ENCODE data around the gene CADPS2. TPM values are rescaled to one million over a fixed set of nuclear protein-coding genes. Genes with fewer than 3 reads are reported as not detected.

Gene CADPS2
- total RNA-seq, 6 donors from 2014 or later = 33.3 to 74.7 (median 45.7) TPM

DNA sequence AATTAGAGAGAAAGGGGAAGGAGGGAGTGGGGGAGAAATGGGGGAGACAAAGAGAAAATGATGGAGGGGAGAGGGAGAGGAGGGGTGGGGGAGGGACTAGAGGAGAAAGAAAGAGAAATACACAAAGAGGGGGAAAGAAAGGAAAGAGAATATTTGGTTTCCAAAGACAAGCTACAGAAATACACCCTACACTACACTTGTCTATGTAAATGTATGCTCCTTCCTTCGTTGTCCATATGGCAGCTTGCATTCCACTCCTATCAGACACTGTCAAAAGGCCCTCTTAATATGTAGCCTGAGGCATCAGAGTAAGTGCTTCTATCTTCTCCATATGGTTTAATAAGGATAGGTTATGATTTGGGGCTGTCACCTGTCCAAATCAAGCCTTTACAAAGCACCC is 488.9 kb downstream of the CADPS2 start:
- peaks cover 0 to 7% (median 0%) of the 10 kb centered on the region in 4 donors for H3K36me3 ChIP-seq
- DNase-seq (no peak), ATAC-seq (ENCODE audit: low FRiP score in 2 of 2) (no peak)
- no peaks in the 10 kb centered on the region for H3K4me1 ChIP-seq
- 63 to 68% methylated on average over 1 of the region's 1 CpG for WGBS, 2 donors
- TF ChIP-seq POLR2A (IDR thresholded peaks at IDR 0.05) (no peak), POLR2AphosphoS5 (IDR thresholded peaks at IDR 0.05) (no peak), EP300 (IDR thresholded peaks at IDR 0.05) (no peak)
- TF ChIP-seq, protein P1, sequence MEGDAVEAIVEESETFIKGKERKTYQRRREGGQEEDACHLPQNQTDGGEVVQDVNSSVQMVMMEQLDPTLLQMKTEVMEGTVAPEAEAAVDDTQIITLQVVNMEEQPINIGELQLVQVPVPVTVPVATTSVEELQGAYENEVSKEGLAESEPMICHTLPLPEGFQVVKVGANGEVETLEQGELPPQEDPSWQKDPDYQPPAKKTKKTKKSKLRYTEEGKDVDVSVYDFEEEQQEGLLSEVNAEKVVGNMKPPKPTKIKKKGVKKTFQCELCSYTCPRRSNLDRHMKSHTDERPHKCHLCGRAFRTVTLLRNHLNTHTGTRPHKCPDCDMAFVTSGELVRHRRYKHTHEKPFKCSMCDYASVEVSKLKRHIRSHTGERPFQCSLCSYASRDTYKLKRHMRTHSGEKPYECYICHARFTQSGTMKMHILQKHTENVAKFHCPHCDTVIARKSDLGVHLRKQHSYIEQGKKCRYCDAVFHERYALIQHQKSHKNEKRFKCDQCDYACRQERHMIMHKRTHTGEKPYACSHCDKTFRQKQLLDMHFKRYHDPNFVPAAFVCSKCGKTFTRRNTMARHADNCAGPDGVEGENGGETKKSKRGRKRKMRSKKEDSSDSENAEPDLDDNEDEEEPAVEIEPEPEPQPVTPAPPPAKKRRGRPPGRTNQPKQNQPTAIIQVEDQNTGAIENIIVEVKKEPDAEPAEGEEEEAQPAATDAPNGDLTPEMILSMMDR (IDR thresholded peaks at IDR 0.05) = no peak
- no peaks in the 10 kb centered on the region for H3K9me3 ChIP-seq
- no peaks in the 10 kb centered on the region for H3K27me3 ChIP-seq
- H3K27ac ChIP-seq = no peak overlapping the region
- no peak overlapping the region for H3K4me3 ChIP-seq

GRCh38 chr7:122394512-122394911 is 491.7 kb downstream of the CADPS2 start:
- no peak for ATAC-seq (ENCODE audit: low FRiP score in 2 of 2)
- TF ChIP-seq, protein P1 (IDR thresholded peaks at IDR 0.05) = no peak
- TF ChIP-seq POLR2AphosphoS5 (IDR thresholded peaks at IDR 0.05) (no peak), POLR2A (IDR thresholded peaks at IDR 0.05) (no peak), EP300 (IDR thresholded peaks at IDR 0.05) (no peak)
- Histone ChIP-seq H3K4me1 (no peaks in the 10 kb centered on the region), H3K4me3 (no peak overlapping the region), H3K27ac (no peak overlapping the region), H3K36me3 (peaks cover 0 to 7% (median 0%) of the 10 kb centered on the region in 4 donors), H3K9me3 (no peaks in the 10 kb centered on the region), H3K27me3 (no peaks in the 10 kb centered on the region)
- DNase-seq = no peak

DNA sequence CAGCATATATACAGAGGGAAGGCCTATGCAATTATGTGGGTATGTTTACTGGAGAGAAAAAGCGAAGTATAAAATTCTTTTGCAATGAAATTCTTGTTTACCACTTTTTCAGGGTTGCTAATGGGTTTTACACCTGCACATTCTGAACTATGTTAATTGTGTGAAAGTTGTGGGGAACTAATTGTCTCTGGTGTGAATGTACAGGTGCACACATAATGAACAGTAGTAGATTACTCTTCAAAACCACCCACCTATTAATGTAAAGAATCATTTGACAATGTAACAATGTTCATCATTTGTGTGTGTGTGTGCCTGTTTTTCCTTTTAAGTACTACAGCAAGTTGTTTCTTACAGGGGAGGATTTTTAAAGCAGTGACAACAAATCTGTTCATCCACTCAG is 501.7 kb downstream of the CADPS2 start:
- no peak for DNase-seq
- Histone ChIP-seq H3K9me3 (no peaks in the 10 kb centered on the region), H3K36me3 (peaks cover 0 to 20% (median 0%) of the 10 kb centered on the region in 4 donors), H3K4me3 (no peak overlapping the region), H3K27ac (no peak overlapping the region), H3K4me1 (no peaks in the 10 kb centered on the region), H3K27me3 (no peaks in the 10 kb centered on the region)
- TF ChIP-seq EP300 (IDR thresholded peaks at IDR 0.05) = no peak
- WGBS, 2 donors = 77 to 97% methylated on average over 1 of the region's 1 CpG
- ATAC-seq (ENCODE audit: low FRiP score in 2 of 2) = no peak

DNA sequence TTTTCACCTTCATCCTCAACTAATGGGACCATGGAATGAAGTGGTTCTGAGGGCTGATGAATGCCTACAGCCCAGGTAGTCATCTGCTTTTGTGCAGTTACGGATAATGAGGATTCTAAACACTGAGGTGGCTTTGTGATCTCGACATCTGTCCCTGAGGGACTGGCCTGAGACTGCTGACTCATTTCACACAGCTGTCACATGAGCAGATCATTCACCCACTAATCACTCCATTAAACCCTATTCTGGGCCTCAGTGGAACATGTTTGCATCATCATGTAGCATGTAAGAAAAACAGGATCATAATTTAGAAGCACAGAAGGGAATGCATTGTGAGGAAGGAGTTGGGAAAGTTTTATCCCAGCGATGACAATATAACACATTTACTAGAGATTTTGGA is 502.3 kb downstream of the CADPS2 start:
- Histone ChIP-seq H3K27ac (no peak overlapping the region), H3K4me1 (no peaks in the 10 kb centered on the region), H3K36me3 (peaks cover 0 to 20% (median 0%) of the 10 kb centered on the region in 4 donors), H3K9me3 (no peaks in the 10 kb centered on the region), H3K4me3 (no peak overlapping the region), H3K27me3 (no peaks in the 10 kb centered on the region)
- DNase-seq = no peak
- TF ChIP-seq, protein P1 (IDR thresholded peaks at IDR 0.05) = no peak
- TF ChIP-seq POLR2AphosphoS5 (IDR thresholded peaks at IDR 0.05) (no peak), EP300 (IDR thresholded peaks at IDR 0.05) (no peak), POLR2A (IDR thresholded peaks at IDR 0.05) (no peak)
- 64 to 87% methylated on average over 3 of the region's 3 CpGs for WGBS, 2 donors
- no peak for ATAC-seq (ENCODE audit: low FRiP score in 2 of 2)

DNA sequence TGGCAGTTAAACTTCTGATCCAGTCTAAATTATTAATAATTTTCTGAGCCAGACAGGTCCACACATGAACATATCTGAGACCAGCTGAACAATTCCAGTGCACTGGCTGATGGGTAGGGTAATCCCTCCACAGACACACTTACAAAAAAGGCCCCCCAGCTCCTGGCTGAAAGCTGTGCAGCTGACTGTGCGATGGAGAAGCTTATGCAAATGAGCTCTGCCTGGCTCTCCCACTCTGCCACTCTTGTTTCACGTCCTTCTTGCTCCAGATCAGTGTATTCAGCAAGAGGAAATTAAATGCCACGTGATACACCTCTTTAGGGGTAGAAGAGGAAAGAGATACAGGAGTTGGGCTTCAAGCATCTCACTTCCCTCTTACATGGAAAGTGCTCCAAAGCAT is 505.3 kb downstream of the CADPS2 start:
- Histone ChIP-seq H3K27ac (no peak overlapping the region), H3K27me3 (no peaks in the 10 kb centered on the region), H3K36me3 (peaks cover 0 to 16% (median 0%) of the 10 kb centered on the region in 4 donors), H3K4me1 (no peaks in the 10 kb centered on the region), H3K9me3 (no peaks in the 10 kb centered on the region), H3K4me3 (no peak overlapping the region)
- no peak for DNase-seq
- WGBS, 2 donors = 58 to 66% methylated on average over 3 of the region's 3 CpGs
- no peak for ATAC-seq (ENCODE audit: low FRiP score in 2 of 2)
- TF ChIP-seq POLR2A (IDR thresholded peaks at IDR 0.05) (no peak), EP300 (IDR thresholded peaks at IDR 0.05) (no peak), POLR2AphosphoS5 (IDR thresholded peaks at IDR 0.05) (no peak)
- TF ChIP-seq, protein P1 (IDR thresholded peaks at IDR 0.05) = no peak
